ENCODE measurements around the gene GSTM2.

- TF ChIP-seq ZNF565 (CRISPR knock-in tag; conservative IDR thresholded peaks at IDR 0.05; ENCODE audit: low read depth) (no peak), TCF4 (CRISPR knock-in tag; IDR thresholded peaks at IDR 0.05; ENCODE audit: borderline replicate concordance) (no peak), ZFP3 (CRISPR knock-in tag; IDR thresholded peaks at IDR 0.05) (no peak), POU6F1 (CRISPR knock-in tag; IDR thresholded peaks at IDR 0.05; ENCODE audit: borderline replicate concordance, low read depth) (no peak), GLIS3 (CRISPR knock-in tag; IDR thresholded peaks at IDR 0.05) (no peak), CSRNP3 (CRISPR knock-in tag; IDR thresholded peaks at IDR 0.05) (no peak), ARNTL (CRISPR knock-in tag; IDR thresholded peaks at IDR 0.05; ENCODE audit: borderline replicate concordance, low read depth) (no peak), RARB (CRISPR knock-in tag; IDR thresholded peaks at IDR 0.05) (no peak), PATZ1 (CRISPR knock-in tag; IDR thresholded peaks at IDR 0.05; ENCODE audit: borderline replicate concordance) (no peak), CSDC2 (CRISPR knock-in tag; IDR thresholded peaks at IDR 0.05) (no peak), CREB5 (CRISPR knock-in tag; IDR thresholded peaks at IDR 0.05; ENCODE audit: low read depth) (no peak), ESRRG (CRISPR knock-in tag; IDR thresholded peaks at IDR 0.05) (no peak), SNAI2 (CRISPR knock-in tag; IDR thresholded peaks at IDR 0.05) (no peak)
Measured at GRCh38 chr1:109704173-109704572, 36.3 kb downstream of the GSTM2 start.

All from SK-N-SH treated with all-trans-retinoic acid at 6 μM for 48 hours (cell line).